Stimulated activated CD8-positive, alpha-beta memory T cell treated with anti-CD3 and anti-CD28 coated beads, Interleukin-12 subunit alpha, Interleukin-12 subunit beta, amount 100 ng/mL, for 1 hour (primary cell): ENCODE data around the gene KIF6.

Experiments
- DNase-seq: peaks from one replicate; pipeline ENCODE4 v3.0.0-alpha.2; 2020; ENCODE audit warnings: low read depth

The KIF6 gene

DNA sequence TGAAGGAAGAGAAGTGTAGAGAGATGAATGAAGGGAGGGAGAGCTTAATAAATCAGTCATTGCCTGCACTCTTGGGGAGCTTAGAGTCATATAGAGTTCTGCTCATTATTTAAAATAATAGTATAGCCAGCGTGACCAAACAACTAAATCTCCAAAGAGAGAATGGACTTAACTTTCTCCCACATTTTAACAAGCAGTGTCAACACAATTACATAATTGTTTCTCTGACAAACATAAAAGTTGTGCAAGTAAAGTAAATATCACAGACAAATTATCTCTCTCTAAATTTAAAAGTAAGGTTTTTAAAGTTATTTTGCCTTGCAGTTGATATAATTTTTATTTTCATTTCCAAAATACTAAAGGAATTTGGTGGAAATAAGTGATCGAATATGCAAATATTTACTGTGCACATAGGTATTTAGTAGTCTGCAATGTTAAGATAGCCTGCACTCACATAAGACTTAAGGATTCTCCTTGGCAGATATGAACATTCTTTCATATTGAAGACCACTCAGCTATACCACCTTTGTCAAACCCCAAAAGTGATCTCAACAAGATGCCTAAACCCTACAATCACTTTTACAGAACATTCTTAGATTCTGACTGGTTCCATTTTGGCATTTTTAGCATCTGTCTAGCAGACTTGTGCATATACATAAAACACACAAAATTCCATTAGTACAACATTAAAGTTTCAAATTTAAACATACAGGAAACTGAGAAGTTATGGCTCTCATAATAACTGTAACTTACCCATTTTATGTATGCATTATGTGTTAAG, 67.7 kb downstream of the KIF6 start:
- DNase-seq, result no peak

DNA sequence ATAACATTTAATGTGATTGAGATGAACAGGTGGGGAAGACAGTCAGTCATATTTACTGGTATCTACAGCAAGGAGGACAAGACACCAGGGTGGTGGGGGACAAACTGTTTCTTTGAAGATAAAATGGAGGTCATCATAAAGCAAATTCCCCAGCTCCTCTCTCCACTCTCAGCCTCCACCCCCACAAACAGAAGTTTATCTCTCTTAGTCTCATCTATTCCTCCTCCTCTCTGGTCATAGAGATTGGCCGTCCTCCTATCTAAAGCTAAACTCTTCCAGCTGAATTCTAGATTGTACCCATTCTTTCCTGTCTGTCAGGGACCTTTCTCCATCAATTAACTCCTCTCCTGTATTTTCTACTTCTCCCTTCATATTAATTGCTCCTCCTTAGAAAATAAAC, 71.1 kb downstream of the KIF6 start:
- DNase-seq, result no peak

DNA sequence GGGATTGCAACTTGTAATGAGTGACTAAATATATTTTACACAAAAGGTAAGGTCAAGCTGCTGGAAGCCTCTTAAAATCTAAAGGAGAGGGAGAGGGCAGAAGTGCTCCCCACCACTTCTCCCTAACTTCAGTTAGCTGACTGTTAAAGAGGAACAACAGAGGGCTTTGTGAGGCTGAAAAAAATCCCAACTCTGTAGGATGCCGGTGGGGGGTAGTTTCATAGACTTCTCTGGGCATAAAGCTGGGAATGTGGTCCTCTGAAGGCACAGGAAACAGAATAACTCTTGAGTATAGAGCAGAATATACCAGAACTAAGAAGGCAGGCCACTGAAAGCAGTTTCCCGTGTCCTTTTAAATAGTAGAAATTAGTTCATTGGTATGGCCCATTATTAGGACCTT, 71.6 kb downstream of the KIF6 start:
- DNase-seq, result no peak

DNA sequence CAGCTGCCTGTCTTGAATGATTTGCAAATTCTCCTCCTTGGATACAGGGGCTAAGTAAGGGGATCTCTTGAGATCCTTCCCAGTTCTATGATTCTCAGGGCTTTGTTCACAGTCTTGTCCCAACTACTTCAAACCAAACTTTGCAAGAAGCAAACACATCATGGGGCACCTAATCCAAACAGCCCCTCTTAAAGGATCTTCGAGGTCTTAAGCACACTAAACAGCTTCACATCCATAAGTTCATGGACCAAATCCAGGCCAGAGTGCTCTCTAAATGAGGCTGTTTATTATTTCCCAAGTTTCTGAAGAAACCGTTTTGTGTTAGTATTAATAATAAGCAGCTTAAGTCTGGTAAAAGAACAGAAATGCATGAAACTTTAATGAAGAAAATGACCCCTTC, 75.2 kb downstream of the KIF6 start:
- DNase-seq, result no peak

DNA sequence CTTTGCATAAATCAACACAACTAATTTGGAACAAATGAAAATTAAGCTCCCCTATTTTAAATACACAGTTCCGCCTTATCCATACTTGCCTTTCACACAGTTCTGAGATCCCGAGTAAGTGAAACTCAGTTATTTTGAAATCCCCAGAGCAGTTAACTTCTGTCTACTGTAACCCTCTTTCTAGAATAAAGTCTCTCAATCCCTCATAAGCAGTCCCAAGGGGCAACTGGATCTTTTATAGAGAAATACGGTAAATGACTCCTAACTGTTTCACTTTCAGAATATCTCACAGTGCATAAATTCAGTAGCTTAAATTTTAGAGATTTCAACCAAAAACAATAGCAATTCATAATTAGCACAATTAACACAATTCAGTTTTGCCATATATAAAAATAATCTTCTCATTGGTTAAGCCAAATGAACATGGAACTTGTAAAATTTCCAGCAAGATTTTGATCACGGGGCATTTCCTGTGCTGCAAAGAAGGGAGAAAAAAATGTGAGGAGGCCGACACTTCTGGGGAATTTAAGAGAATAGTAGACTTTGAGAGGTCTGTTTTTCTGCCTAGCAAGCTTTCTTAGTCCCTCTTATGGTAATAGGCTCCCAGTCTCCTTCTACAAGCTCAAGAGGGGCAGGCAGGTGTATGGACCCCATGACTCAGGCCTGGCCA, 78.3 kb downstream of the KIF6 start:
- DNase-seq, result no peak

DNA sequence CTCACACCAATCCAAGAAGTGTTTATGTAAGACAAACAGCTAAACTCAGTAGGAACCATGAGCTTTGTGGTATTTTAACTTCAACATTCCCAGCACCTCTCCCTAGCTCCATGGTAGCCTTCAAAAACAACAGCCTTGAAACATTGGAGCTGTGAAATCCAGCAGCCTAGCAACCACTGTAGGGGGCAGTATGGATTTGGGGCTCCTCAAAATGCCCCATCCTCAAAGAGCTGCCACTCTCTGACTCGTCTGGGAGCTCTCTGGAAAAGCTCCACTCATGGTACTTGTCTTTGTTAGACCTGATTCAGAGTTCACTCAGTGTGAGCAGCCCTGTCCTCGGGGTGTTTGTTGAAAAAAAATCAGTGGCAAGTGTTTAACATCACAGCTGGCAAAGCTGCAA, 82.9 kb downstream of the KIF6 start:
- DNase-seq, result no peak

DNA sequence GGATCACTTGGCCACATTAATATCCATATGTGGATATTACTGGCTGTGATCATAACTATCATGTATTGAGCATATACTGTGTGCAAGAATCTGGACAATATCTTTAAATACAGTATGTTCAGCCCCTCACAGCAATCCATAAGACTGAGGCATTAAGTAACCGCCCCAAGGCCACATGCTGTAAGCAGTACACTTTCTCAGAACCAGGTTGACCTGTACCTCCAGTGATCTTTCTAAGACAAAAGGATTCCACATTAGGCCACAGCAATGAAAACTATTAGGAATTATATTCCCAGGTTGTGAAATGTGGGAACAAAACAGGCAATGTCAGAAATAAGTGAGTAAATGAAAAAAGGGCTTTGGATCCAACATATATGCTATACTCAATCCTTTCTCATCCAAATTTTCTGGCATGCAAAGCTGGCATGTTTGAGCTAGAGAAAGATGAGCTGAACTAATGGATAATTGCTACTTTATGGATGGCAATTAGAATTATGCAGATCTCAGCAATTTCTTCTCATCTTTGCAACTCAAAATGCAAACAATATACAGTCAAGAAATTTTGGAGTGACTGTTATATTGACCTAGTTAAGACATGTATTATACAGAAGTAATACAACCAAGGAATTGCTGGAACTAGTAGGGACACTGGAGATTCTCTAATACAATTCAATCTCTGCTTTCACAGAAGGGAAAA, 86.9 kb downstream of the KIF6 start:
- no peak for DNase-seq

DNA sequence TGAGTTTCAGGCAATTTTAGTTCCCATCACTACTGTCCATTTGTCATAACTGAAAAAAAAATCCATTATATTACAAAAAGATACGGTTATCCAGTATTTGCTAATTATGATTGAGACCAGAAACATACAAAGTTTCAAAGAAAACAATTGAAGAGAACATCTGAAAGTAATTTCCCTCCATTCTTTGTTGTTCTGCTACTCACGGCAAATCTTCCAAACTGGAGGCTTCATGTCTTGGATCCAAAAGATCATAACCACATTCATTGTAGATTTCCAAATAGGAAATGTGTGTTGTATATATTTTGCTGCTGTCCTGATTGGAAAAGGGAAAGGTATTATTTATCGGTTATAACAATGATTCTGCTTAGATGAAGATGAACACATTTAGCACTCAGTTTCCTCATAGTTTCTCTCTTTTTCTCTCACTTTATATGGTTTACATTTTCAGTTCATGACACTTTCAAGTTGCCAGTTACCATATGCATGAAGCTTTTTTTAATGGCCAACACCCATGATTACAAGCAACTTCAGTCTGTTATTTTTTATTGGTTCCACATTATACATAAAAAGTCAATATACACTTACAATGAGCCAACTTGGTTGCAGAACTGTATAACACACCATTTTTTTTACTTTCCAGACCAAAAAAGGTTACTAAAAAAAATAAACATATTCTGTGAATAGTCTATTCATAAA, 90.4 kb downstream of the KIF6 start:
- no peak for DNase-seq

DNA sequence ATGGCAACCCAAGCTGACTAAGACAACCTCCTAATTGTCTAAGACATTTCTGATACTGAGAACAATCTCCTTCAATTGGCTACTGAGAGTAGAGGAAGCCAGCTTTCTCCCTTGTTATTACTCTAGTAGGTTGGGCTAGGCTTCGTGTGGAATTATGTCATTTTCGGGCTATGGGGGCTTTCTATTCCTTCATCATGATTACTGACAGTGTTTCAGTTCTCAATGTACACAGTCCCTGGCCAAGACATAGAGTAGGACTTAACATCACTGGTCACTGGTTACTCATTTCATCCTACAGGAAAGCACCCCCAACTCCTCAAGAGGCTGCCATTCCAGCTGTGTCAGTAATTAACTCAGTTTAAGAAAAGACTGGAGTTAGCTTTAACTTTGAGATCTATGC, 100.0 kb downstream of the KIF6 start:
- DNase-seq, result no peak

DNA sequence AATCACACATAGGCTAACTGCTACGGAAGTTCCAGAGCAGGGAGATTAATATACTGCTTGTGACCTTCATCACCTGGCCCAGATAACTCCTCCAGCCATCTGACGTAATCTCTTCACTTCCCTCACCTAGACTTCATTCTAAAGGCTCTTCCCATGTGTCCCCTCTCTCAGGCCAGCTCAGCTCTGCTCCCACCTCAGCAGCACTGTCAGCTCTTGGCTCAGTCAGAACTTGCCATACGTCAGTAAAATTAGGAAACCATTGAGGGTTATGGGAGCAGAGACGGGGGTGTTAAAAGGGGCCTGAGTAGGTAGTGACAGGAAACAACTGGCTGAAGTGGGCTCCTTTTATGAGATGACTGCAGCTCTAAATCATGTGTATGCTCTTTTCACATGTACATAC, 101.5 kb downstream of the KIF6 start:
- DNase-seq, result no peak

DNA sequence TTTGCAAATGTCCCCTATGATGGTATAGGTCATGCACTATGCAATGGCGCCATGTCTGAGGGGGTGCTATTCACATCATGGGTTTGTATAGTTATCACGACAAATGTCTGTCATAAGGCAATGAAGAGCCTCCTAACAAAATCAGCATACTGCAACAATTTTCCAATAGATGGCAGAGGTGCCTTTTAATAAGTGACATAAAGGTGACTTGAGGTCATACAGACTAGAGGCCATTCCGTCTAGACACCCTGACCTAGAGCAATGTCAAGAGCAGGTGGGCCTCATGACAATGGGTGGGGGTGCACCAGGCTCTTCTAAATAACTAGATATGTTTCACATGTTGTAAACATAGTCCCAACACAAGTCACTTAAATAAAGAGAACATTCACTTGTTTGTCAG, 107.7 kb downstream of the KIF6 start:
- DNase-seq, result no peak

DNA sequence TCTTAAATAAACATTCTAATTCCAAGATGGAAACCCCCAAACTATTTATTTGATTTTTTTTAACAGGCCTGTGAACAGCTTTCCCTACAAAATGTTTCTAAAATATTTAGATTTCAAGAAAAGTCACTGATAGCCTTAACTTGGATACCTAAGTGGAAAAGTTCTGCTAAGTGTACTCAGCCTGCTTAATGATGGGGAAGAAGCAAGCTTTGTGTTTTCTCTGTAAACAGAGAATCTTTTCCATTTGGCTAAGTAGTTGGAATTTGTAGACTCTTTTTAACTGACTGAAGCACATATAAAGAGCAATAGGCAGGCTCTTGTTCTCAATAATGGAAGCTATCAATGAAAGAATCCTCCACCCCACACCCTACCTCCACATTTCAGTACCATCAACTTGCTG, 108.2 kb downstream of the KIF6 start:
- no peak for DNase-seq

DNA sequence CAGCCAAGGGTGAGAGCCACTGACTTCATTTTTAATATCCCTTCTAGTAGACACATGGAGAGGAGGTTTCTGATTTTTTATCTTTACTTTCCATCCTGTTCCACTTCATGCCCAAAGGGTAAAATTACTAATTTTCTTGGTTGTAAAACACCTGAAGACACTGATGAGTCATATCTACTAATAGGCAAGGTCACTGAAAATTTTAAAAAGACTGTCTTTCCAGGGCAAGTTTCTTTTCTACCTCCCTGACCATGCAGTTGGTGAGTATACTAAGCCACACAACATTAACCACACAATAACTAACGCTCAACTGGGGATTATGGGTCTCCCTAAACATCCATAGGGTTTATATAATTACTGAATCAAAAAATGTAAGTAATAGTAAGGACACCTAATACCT, 109.6 kb downstream of the KIF6 start:
- no peak for DNase-seq

DNA sequence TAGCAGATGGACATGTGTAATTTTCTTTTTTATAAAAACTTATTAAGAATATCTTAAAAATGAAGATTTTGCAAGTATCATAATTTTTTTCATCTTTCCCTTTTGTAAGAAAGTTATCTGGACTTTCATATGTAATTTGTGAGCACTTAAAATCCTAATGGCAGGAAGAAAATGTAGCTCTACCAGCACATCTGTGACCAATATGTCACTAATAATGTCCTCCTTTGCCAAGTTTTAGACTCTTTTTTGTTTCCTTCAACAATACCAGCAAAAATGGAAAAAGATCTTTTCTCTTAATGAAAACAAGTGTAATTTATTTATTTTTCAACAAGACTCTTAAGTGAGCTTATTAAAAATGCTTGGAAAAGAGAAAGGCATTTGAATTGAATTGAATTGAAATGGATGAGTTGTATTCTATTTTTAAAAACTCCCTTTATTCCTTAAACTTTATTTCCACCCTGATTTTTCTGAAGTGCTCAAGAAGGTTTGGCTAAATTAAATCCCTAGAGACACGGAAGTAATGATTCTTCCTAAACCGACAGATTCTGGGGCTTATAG, 110.7 kb downstream of the KIF6 start:
- no peak for DNase-seq

DNA sequence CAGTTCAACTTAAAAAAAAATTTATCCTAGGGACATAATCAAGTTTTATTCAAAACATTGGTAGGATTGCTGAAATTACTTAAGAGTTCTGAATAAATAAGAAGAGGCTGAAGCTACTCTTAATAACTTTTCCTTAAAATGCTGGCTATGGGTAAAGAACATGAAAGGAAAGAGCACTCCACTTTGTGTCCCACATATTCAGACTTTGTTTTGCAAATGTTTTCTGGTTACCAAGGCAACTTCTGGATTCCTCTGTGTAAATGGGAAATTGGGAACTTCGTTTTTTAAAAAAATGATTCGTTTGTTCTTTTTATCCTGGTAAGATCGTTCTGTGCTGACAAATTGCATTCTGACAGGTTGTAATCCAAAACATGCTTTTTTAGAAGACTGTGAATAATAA, 115.0 kb downstream of the KIF6 start:
- DNase-seq, result no peak

DNA sequence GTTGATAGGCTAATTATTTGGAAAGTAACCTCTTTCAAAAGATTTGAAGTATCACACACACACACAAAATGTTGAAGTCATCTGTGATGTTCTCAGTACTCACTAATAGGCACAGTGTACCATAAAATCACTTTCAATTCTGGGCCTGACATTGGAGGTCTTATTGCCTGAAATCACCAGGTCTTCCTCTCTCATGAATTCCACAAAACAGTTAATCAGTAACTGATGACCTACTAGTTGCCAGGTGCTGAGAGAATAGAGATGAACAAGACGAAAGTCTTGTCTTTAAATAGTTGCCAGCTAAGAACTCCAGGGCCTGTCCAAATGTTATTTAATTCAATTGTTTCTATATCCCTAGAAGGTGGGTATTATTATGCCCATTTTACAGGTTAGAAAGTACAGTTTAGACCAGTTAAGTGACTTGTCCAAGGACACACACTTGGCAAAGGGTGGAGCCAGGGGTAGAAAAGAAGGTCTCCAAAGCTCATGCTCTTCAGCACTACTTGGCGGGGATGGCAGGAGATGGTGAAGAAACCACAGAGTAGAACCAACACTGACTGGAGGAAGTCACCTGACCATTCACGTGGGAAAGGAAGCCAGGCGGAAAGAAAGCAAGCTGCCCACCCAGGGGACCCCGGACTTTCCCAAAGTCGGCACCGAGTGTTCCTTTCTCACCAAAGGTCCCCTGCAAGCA, 116.4 kb downstream of the KIF6 start:
- DNase-seq, result no peak

DNA sequence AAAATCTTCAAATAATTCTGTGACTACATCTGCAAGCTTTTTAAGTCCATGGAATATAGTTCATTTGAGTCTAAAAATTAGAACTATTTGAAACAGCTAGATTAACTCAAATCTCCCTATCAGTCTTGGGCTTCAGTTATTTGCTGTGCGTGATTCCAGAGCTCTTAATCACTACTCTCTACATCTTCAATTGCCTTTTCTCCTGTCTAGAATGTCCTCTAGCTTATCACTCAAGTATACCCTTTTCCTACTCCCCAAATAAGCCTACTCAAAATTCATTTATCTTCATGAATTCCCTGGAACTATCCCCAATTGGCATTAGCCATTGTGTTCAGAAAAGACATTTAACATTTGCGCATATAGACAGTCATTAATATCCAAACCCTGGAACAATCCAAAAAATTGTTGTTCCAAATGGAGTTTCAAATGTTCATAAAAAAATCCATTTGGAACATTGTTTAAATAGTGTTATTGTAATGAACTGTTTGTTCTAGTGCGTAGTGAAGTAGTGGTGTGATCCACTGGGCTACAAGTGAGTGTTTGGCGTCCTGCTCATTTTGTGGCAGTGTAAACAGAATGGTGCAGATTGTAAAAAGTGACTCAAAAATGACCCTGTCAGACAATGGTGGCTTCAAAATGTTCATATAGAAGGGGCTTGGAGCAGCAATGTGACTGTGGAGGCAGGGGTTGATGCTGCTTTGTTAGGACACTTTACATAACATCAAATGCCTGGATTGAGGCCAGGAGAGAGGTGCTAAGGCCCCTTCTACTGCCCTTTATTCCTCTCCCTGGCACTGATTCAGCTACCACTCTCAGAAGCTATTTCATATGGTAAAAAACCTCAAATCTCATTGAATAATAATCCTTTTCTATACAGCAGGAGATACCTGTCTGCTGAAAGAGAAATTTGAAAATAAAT, 122.3 kb downstream of the KIF6 start:
- DNase-seq, result no peak

DNA sequence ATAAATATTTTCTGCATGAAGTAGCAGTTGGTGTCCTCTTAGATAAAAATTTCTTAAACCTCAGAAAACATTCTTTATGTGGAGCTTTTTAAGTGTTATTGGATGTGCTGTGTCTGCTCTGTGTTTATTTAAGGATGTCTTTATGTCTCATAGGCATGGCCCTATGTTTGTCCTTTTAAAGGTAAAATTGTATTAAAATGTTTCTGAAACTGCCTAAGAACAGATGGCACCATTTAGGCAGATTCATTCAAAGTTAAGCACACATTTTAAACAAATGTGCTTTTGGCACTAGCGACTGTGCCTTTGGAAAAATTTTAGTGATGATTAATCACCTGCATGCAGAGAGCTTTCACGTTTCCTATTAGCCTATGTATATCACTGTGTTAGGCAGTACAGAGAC, 125.2 kb downstream of the KIF6 start:
- no peak for DNase-seq

DNA sequence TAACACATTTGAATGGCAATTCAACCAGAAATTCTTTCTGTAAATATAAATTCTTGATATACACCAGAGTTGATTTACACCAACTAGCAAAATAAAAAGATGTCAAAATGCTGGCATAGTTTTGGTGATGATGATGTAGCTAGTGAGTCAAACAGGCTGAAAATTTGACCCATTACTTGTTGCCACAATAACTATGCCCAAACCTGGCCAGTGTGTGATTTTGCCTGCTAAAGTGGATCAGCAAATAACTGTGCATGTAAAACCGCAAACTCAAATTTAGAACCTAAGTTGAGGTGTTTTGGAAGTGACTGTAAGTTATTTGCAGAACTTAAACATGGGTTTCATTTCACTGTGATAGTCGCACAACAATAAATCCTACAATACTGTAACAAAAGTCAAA, 125.9 kb downstream of the KIF6 start:
- DNase-seq, result no peak

DNA sequence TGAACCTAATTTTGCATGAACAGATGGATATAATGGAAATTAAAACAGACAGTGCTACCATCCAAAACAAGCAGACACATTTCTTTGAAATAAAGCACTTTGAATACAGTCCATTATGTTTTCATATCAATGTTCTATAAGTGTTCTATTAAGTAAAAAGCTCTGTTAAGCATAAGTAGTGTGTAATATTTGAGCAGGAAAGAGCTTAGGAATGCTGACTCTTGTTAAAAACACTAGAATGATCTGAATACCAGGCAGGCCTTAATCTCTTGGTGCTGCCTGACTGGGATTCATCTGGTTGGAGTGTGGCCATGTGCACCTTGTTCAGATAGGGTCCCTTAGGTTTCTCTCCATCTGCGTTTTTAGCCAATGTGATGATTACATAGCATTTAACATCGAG, 130.9 kb downstream of the KIF6 start:
- no peak for DNase-seq

DNA sequence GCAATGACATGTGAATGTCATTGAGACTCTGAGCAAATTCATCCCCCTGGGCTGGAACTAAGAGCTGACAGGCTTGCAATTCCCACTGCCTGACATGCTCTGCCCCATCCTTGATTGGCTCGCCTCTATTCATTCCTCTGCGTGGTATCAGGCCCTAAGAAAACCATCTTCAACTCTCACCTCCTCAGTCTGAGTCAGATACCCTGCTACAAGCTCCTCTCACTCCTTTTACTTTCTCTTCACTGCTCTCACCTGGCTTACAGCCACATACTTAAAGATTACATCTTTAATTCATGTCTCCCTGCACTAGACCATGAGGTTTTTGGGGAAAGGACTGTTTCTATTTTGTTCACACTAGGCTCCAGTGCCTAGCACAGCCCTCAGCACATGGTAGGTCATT, 131.6 kb downstream of the KIF6 start:
- DNase-seq, result no peak
